Right atrium auricular region (tissue), 2 donors: ENCODE measurements around the gene RGL3. TPM values are rescaled to one million over a fixed set of nuclear protein-coding genes. Genes with fewer than 3 reads are reported as not detected.
"Not testable (repeated sequence)": the region's sequence is repeated elsewhere in the genome, so short reads cannot be mapped to it uniquely, and the experiment has no call there.

Source experiments
- DNase-seq: peaks from one replicate; pipeline ENCODE4 v3.0.0-alpha.2; 2019; ENCODE audit warnings: low spot score
- H3K27ac ChIP-seq, 2 donors: fragments of 200-600 bp; sonication (generic); 1 replicate in 1 of 2; 2 replicates in 1 of 2; pipeline ENCODE4 v1.5.1; 2016 to 2019
- H3K27me3 ChIP-seq, 2 donors: fragments of 200-600 bp; sonication (generic); one replicate each; pipeline versions ENCODE4 v1.5.1 to v1.6.0; 2017 to 2019
- H3K36me3 ChIP-seq: fragments of 200-600 bp; sonication (generic); one replicate; pipeline ENCODE4 v1.5.1; 2016
- H3K4me1 ChIP-seq, 2 donors: fragments of 200-600 bp; sonication (generic); one replicate each; pipeline versions ENCODE4 v1.5.1 to v1.6.0; 2017 to 2019
- H3K4me3 ChIP-seq, 2 donors: fragments of 200-600 bp; sonication (generic); 1 replicate in 1 of 2; 2 replicates in 1 of 2; pipeline ENCODE4 v1.5.1; 2017 to 2019; ENCODE audit warnings: mild to moderate bottlenecking in 1 of 2, moderate library complexity in 1 of 2
- H3K9me3 ChIP-seq, 2 donors: fragments of 200-600 bp; sonication (generic); one replicate each; pipeline ENCODE4 v1.5.1; 2019
- CTCF ChIP-seq, 2 donors: fragments of 200-600 bp; sonication (generic); IDR thresholded peaks; one replicate each; pipeline ENCODE4 v1.5.1; 2019; ENCODE audit warnings: antibody characterized with exemption in 2 of 2
- total RNA-seq, 2 donors: library from RNA; depleted of rRNA; stranded (reverse); fragments of >200 nt; gene quantifications; one replicate each; pipeline ENCODE4 v1.1.0, GENCODE V29; 2016

Gene RGL3
- total RNA-seq, 2 donors from 2014 or later, result 7.4 to 8.4 TPM

- TF ChIP-seq CTCF (IDR thresholded peaks at IDR 0.05), result no peak
- no peak overlapping the region for H3K27ac ChIP-seq
- H3K27me3 ChIP-seq, result no peaks in the 10 kb centered on the region
- no peaks in the 10 kb centered on the region for H3K36me3 ChIP-seq
- no peaks in the 10 kb centered on the region for H3K4me1 ChIP-seq
- H3K9me3 ChIP-seq, result no peaks in the 10 kb centered on the region
- DNase-seq, result no peak
- no peak overlapping the region for H3K4me3 ChIP-seq
Measured at GRCh38 chr19:11461453-11461852, 42.3 kb upstream of the RGL3 start.

- H3K27me3 ChIP-seq, result no peaks in the 10 kb centered on the region
- no peaks in the 10 kb centered on the region for H3K9me3 ChIP-seq
Measured at GRCh38 chr19:11460207-11460606, 41.1 kb upstream of the RGL3 start.

GRCh38 chr19:11458912-11459311 lies 39.8 kb upstream of the RGL3 start:
- not testable (repeated sequence) for H3K4me1 ChIP-seq, H3K27me3 ChIP-seq, H3K36me3 ChIP-seq, H3K4me3 ChIP-seq, H3K27ac ChIP-seq, H3K9me3 ChIP-seq, DNase-seq

More at GRCh38 chr19:11460207-11460606, 41.1 kb upstream of the RGL3 start:
- TF ChIP-seq CTCF (IDR thresholded peaks at IDR 0.05), result no peak
- Histone ChIP-seq H3K36me3 (no peaks in the 10 kb centered on the region), H3K4me1 (no peaks in the 10 kb centered on the region), H3K27ac (no peak overlapping the region), H3K4me3 (no peak overlapping the region)
- DNase-seq, result no peak

- H3K4me3 ChIP-seq, result no peak overlapping the region
- H3K9me3 ChIP-seq, result no peaks in the 10 kb centered on the region
- H3K36me3 ChIP-seq, result no peaks in the 10 kb centered on the region
- DNase-seq, result no peak
- no peaks in the 10 kb centered on the region for H3K4me1 ChIP-seq
- H3K27me3 ChIP-seq, result no peaks in the 10 kb centered on the region
- no peak overlapping the region for H3K27ac ChIP-seq
- no peak for TF ChIP-seq CTCF (IDR thresholded peaks at IDR 0.05)
Measured at GRCh38 chr19:11458236-11458900, 39.3 kb upstream of the RGL3 start.

- Histone ChIP-seq H3K4me1 (no peaks in the 10 kb centered on the region), H3K27ac (no peak overlapping the region), H3K36me3 (no peaks in the 10 kb centered on the region), H3K4me3 (no peak overlapping the region), H3K9me3 (no peaks in the 10 kb centered on the region), H3K27me3 (no peaks in the 10 kb centered on the region)
- no peak for TF ChIP-seq CTCF (IDR thresholded peaks at IDR 0.05)
- no peak for DNase-seq
Measured at GRCh38 chr19:11457831-11458230, 38.7 kb upstream of the RGL3 start.

GRCh38 chr19:11457115-11457514 lies 38.0 kb upstream of the RGL3 start:
- TF ChIP-seq CTCF (IDR thresholded peaks at IDR 0.05), result no peak
- H3K4me1 ChIP-seq, result peaks cover 0 to 2% of the 10 kb centered on the region in 2 donors
- H3K27ac ChIP-seq, result no peak overlapping the region
- H3K27me3 ChIP-seq, result no peaks in the 10 kb centered on the region
- no peak for DNase-seq
- no peaks in the 10 kb centered on the region for H3K36me3 ChIP-seq
- H3K4me3 ChIP-seq, result no peak overlapping the region
- no peaks in the 10 kb centered on the region for H3K9me3 ChIP-seq
